ENCODE data around the gene KCNAB1.

Gene KCNAB1

GRCh38 chr3:156575641-156576040 is 455.3 kb downstream of the KCNAB1 start:
- Histone ChIP-seq H3K9me3 (ENCODE audit: control insufficient read depth, insufficient read depth, low read length) (no peaks in the 10 kb centered on the region), H3K9ac (ENCODE audit: low read depth, low read length) (no peak overlapping the region), H3K36me3 (ENCODE audit: control insufficient read depth, insufficient read depth, low read length) (no peaks in the 10 kb centered on the region), H3K4me3 (ENCODE audit: low read depth, low read length) (no peak overlapping the region), H3K27ac (ENCODE audit: low read depth, low read length) (no peak overlapping the region), H3K4me1 (ENCODE audit: control insufficient read depth, insufficient read depth, low read length) (peaks cover 4% of the 10 kb centered on the region; the same call in 1 of the 2 replicates), H3K27me3 (ENCODE audit: control insufficient read depth, insufficient read depth, low read length) (no peaks in the 10 kb centered on the region)

DNA sequence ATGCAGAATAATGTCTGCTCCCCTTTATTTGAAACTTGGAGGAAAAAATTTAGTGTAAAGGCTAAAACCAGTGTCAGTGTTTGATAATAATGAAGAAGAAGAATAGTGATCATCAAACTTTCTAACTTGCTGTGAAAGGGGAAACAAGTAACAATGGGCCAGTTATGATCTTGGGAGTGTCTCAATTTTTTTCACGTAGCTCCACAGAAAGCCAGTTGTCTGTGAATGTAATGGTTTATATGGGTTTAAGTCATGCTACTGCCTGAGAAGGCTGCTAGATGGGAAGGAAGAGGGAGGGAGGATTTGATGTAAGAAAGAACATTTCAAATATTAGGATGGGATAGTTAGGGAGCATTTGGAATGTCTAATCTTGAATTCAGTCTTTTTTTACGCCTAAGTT is 455.7 kb downstream of the KCNAB1 start:
- Histone ChIP-seq H3K27me3 (ENCODE audit: control insufficient read depth, insufficient read depth, low read length) (no peaks in the 10 kb centered on the region), H3K9me3 (ENCODE audit: control insufficient read depth, insufficient read depth, low read length) (no peaks in the 10 kb centered on the region), H3K9ac (ENCODE audit: low read depth, low read length) (no peak overlapping the region), H3K4me1 (ENCODE audit: control insufficient read depth, insufficient read depth, low read length) (peaks cover 4% of the 10 kb centered on the region; the same call in 1 of the 2 replicates), H3K4me3 (ENCODE audit: low read depth, low read length) (no peak overlapping the region), H3K27ac (ENCODE audit: low read depth, low read length) (no peak overlapping the region), H3K36me3 (ENCODE audit: control insufficient read depth, insufficient read depth, low read length) (no peaks in the 10 kb centered on the region)

DNA sequence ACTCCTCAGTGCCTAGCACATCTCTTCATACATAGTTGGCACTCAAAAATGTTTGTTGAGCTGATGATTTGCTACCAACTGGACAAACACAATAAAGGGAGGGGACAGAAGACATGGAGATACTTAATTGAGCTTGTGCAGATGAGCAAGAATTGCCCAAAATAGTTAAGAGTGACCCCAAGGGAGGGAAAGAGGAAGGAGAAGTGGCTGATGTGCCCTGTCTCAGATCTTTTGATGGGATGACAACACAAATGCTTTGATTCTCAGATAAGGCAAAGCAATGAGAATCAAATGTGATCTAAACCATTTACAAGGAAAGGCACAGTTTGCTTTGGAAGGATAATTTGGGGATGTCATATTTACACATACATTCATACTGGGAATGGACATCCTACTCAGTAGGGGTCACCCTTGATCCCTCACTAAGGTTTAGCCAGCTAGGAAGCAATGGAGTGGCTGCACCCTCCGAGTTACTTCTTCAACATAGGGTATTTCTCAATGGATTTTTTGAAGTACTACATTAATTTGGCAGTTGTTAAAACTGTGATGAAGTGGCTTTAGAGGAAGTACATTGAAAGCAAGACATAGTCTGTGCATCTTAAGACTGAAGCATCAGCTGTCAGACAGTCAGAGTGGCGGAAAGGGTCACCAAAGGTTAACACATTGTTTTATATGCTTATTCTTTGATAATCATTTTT is 456.4 kb downstream of the KCNAB1 start:
- Histone ChIP-seq H3K36me3 (ENCODE audit: control insufficient read depth, insufficient read depth, low read length) (no peaks in the 10 kb centered on the region), H3K27me3 (ENCODE audit: control insufficient read depth, insufficient read depth, low read length) (no peaks in the 10 kb centered on the region), H3K27ac (ENCODE audit: low read depth, low read length) (no peak overlapping the region), H3K4me3 (ENCODE audit: low read depth, low read length) (no peak overlapping the region), H3K9me3 (ENCODE audit: control insufficient read depth, insufficient read depth, low read length) (no peaks in the 10 kb centered on the region), H3K4me1 (ENCODE audit: control insufficient read depth, insufficient read depth, low read length) (peaks cover 4% of the 10 kb centered on the region; the same call in 1 of the 2 replicates), H3K9ac (ENCODE audit: low read depth, low read length) (no peak overlapping the region)

DNA sequence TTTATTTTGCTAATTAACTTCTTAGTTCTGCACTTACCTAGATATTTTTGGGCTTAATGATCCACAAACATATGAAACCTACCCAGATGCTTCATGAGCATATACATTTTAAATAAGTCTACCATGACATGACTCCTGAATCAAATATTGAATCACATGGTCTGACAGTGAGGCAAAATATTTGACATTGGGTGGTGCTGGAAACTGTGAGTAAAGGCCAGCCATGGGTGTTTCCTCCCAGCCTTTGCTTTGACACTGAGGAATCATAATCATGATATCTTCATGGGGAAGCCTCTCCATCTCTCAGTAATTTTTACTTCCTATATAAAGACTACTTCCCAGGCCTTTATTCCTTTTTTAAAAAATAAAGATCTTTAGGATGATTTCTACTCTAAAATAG is 457.4 kb downstream of the KCNAB1 start:
- Histone ChIP-seq H3K4me1 (ENCODE audit: control insufficient read depth, insufficient read depth, low read length) (peaks cover 4% of the 10 kb centered on the region; the same call in 1 of the 2 replicates), H3K9me3 (ENCODE audit: control insufficient read depth, insufficient read depth, low read length) (no peaks in the 10 kb centered on the region), H3K4me3 (ENCODE audit: low read depth, low read length) (no peak overlapping the region), H3K27me3 (ENCODE audit: control insufficient read depth, insufficient read depth, low read length) (no peaks in the 10 kb centered on the region), H3K36me3 (ENCODE audit: control insufficient read depth, insufficient read depth, low read length) (no peaks in the 10 kb centered on the region), H3K9ac (ENCODE audit: low read depth, low read length) (no peak overlapping the region), H3K27ac (ENCODE audit: low read depth, low read length) (no peak overlapping the region)

DNA sequence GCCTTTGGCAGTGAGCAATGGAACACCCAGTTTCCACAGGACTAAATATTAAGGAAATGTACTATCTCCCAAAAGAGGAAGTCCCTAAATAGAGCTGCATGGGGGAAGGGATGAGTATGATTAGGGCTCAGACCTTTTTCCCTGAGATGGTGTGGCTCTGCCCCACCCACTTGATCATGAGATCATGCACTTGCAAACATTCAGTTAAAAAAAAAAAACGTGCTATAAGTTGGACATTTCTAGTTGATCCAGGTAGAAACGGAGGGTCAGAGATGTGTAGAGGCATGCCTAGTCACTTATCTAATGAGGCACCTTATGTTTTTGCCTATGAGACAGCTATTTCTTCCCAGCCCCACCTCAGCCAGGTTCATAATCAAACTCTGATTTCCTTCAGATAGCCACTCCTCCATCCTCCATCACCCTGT is 459.1 kb downstream of the KCNAB1 start:
- H3K4me1 ChIP-seq (ENCODE audit: control insufficient read depth, insufficient read depth, low read length), result peaks cover 4% of the 10 kb centered on the region; the same call in 1 of the 2 replicates
- no peaks in the 10 kb centered on the region for H3K27me3 ChIP-seq (ENCODE audit: control insufficient read depth, insufficient read depth, low read length)
- H3K27ac ChIP-seq (ENCODE audit: low read depth, low read length), result no peak overlapping the region
- H3K4me3 ChIP-seq (ENCODE audit: low read depth, low read length), result no peak overlapping the region
- no peaks in the 10 kb centered on the region for H3K36me3 ChIP-seq (ENCODE audit: control insufficient read depth, insufficient read depth, low read length)
- H3K9ac ChIP-seq (ENCODE audit: low read depth, low read length), result no peak overlapping the region
- H3K9me3 ChIP-seq (ENCODE audit: control insufficient read depth, insufficient read depth, low read length), result no peaks in the 10 kb centered on the region

DNA sequence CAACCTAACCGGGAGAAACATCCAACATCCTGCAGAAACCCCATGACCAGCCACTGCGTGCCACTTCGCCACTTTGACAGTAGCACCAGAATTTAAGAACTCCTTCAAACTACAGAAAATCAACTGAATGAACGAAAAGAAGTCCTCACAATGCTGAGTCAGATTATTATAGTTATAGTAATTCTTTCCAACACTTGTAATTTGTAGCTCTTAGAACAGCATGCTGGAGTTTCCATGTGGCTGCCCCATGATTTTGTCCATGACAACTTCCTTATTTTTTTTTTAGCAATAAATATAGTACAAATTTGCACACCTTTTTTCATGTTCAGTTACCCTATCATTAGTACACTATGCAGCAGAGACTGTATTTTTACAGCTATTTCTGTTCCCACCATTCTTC is 460.7 kb downstream of the KCNAB1 start:
- Histone ChIP-seq H3K9me3 (ENCODE audit: control insufficient read depth, insufficient read depth, low read length) (no peaks in the 10 kb centered on the region), H3K27me3 (ENCODE audit: control insufficient read depth, insufficient read depth, low read length) (no peaks in the 10 kb centered on the region), H3K9ac (ENCODE audit: low read depth, low read length) (no peak overlapping the region), H3K27ac (ENCODE audit: low read depth, low read length) (no peak overlapping the region), H3K4me3 (ENCODE audit: low read depth, low read length) (no peak overlapping the region), H3K4me1 (ENCODE audit: control insufficient read depth, insufficient read depth, low read length) (no peaks in the 10 kb centered on the region), H3K36me3 (ENCODE audit: control insufficient read depth, insufficient read depth, low read length) (no peaks in the 10 kb centered on the region)

- Histone ChIP-seq H3K27me3 (ENCODE audit: control insufficient read depth, insufficient read depth, low read length) (no peaks in the 10 kb centered on the region), H3K36me3 (ENCODE audit: control insufficient read depth, insufficient read depth, low read length) (no peaks in the 10 kb centered on the region), H3K4me3 (ENCODE audit: low read depth, low read length) (no peak overlapping the region), H3K27ac (ENCODE audit: low read depth, low read length) (no peak overlapping the region), H3K9me3 (ENCODE audit: control insufficient read depth, insufficient read depth, low read length) (no peaks in the 10 kb centered on the region), H3K4me1 (ENCODE audit: control insufficient read depth, insufficient read depth, low read length) (no peaks in the 10 kb centered on the region), H3K9ac (ENCODE audit: low read depth, low read length) (no peak overlapping the region)
Observed at GRCh38 chr3:156581954-156582353, 461.6 kb downstream of the KCNAB1 start.

GRCh38 chr3:156582532-156583183 is 462.3 kb downstream of the KCNAB1 start:
- no peak overlapping the region for H3K27ac ChIP-seq (ENCODE audit: low read depth, low read length)
- no peaks in the 10 kb centered on the region for H3K4me1 ChIP-seq (ENCODE audit: control insufficient read depth, insufficient read depth, low read length)
- no peak overlapping the region for H3K9ac ChIP-seq (ENCODE audit: low read depth, low read length)
- H3K9me3 ChIP-seq (ENCODE audit: control insufficient read depth, insufficient read depth, low read length), result no peaks in the 10 kb centered on the region
- no peak overlapping the region for H3K4me3 ChIP-seq (ENCODE audit: low read depth, low read length)
- H3K27me3 ChIP-seq (ENCODE audit: control insufficient read depth, insufficient read depth, low read length), result no peaks in the 10 kb centered on the region
- no peaks in the 10 kb centered on the region for H3K36me3 ChIP-seq (ENCODE audit: control insufficient read depth, insufficient read depth, low read length)

DNA sequence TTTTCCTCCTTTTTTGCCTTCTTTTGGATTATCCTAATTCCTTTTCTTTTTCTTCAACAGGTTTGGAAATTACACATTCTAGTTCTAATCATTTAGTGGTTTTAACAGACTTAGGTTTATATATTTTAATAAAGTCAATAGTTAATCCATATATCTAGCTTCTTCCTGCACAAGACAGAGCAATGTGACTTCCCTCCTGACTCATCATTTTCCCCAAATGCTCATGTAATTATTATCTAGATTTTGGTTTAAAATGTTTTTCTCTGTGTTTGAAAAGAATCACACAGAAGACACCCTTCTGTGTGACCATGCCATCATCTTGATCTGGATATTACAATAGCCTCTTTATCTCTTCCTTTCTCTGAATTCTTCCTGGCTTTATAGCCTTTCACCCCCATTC is 463.1 kb downstream of the KCNAB1 start:
- Histone ChIP-seq H3K4me1 (ENCODE audit: control insufficient read depth, insufficient read depth, low read length) (no peaks in the 10 kb centered on the region), H3K9ac (ENCODE audit: low read depth, low read length) (no peak overlapping the region), H3K27me3 (ENCODE audit: control insufficient read depth, insufficient read depth, low read length) (no peaks in the 10 kb centered on the region), H3K9me3 (ENCODE audit: control insufficient read depth, insufficient read depth, low read length) (no peaks in the 10 kb centered on the region), H3K4me3 (ENCODE audit: low read depth, low read length) (no peak overlapping the region), H3K36me3 (ENCODE audit: control insufficient read depth, insufficient read depth, low read length) (no peaks in the 10 kb centered on the region), H3K27ac (ENCODE audit: low read depth, low read length) (no peak overlapping the region)

DNA sequence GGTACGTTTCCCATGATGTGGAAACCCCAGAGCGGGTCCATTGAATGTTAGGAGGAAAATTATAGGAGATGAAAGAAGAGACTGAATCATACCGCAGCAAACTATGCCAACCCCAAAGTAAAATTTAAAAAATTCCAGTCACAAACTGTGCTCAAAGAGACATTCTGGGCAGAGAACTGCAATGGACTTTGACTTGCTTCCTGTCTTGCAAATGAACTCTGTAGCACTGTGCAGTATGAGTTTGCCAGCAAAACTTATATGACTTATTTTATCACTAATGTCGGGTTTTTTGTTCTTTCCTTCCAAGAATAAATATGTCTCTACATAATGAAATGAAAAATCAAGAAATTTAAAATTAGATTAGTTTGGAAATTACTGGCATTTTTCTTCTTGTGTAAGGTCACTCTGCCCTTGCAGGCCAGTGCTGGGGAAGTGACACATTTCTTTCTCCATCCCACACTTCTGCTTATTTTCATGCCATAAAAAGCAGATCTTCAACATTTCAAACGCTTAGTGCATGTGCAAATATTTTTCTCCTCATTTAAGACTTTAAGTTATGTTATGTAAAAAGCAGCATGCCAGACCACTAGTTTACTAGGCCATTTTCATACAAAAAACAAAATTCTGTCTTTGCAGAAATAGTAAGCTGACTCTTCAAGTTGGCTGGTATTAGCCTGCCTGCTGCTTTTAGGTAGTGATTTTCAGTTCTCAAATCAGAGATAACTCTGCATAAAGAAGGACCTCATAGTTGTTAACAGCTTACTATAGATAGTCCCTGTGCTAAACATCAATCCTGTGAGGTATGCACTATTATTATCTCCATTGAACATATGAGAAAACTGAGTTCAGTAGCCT is 466.8 kb downstream of the KCNAB1 start:
- Histone ChIP-seq H3K4me3 (ENCODE audit: low read depth, low read length) (no peak overlapping the region), H3K9ac (ENCODE audit: low read depth, low read length) (no peak overlapping the region), H3K4me1 (ENCODE audit: control insufficient read depth, insufficient read depth, low read length) (no peaks in the 10 kb centered on the region), H3K9me3 (ENCODE audit: control insufficient read depth, insufficient read depth, low read length) (no peaks in the 10 kb centered on the region), H3K27ac (ENCODE audit: low read depth, low read length) (no peak overlapping the region), H3K27me3 (ENCODE audit: control insufficient read depth, insufficient read depth, low read length) (no peaks in the 10 kb centered on the region), H3K36me3 (ENCODE audit: control insufficient read depth, insufficient read depth, low read length) (no peaks in the 10 kb centered on the region)

GRCh38 chr3:156587760-156588069 is 467.3 kb downstream of the KCNAB1 start:
- Histone ChIP-seq H3K36me3 (ENCODE audit: control insufficient read depth, insufficient read depth, low read length) (no peaks in the 10 kb centered on the region), H3K4me3 (ENCODE audit: low read depth, low read length) (no peak overlapping the region), H3K9ac (ENCODE audit: low read depth, low read length) (no peak overlapping the region), H3K27ac (ENCODE audit: low read depth, low read length) (no peak overlapping the region), H3K9me3 (ENCODE audit: control insufficient read depth, insufficient read depth, low read length) (no peaks in the 10 kb centered on the region), H3K4me1 (ENCODE audit: control insufficient read depth, insufficient read depth, low read length) (no peaks in the 10 kb centered on the region), H3K27me3 (ENCODE audit: control insufficient read depth, insufficient read depth, low read length) (no peaks in the 10 kb centered on the region)
